HG03442 (cell line): ENCODE data around the gene PBX4.

ENCODE experiments used
- ATAC-seq: cut with Tn5 transposase; IDR thresholded peaks from one replicate; pipeline ENCODE4 v1.9.1; 2021; ENCODE audit warnings: mild to moderate bottlenecking, moderate library complexity; ENCODE audit not compliant: unreplicated experiment

PBX4 gene

GRCh38 chr19:19527674-19528625, 90.5 kb downstream of the PBX4 start:
- ATAC-seq = no peak

GRCh38 chr19:19527371-19527656, 91.2 kb downstream of the PBX4 start:
- no peak for ATAC-seq

- no peak for ATAC-seq
Measured at GRCh38 chr19:19526581-19527370, 91.7 kb downstream of the PBX4 start.

- no peak for ATAC-seq
Measured at GRCh38 chr19:19525611-19526380, 92.7 kb downstream of the PBX4 start.

- no peak for ATAC-seq
Measured at GRCh38 chr19:19524053-19524452, 94.4 kb downstream of the PBX4 start.

- ATAC-seq = no peak
Measured at GRCh38 chr19:19523177-19523576, 95.3 kb downstream of the PBX4 start.

- ATAC-seq = no peak
Measured at GRCh38 chr19:19520989-19521388, 97.5 kb downstream of the PBX4 start.

GRCh38 chr19:19517235-19517619, 101.3 kb downstream of the PBX4 start:
- ATAC-seq = no peak

- peak; percentile 88 for ATAC-seq
Measured at GRCh38 chr19:19515642-19516519, 102.6 kb downstream of the PBX4 start, which contains the start of gene NDUFA13. NDUFA13 (plus strand) TSS chr19:19516225; CDS start chr19:19516239, 14 bp downstream.

- no peak for ATAC-seq
Measured at GRCh38 chr19:19514881-19515641, 103.4 kb downstream of the PBX4 start, which contains the start of gene TSSK6. TSSK6 (minus strand) TSS chr19:19515548; CDS start chr19:19515427, 121 bp downstream.

GRCh38 chr19:19514215-19514657, 104.3 kb downstream of the PBX4 start:
- ATAC-seq = no peak

- no peak for ATAC-seq
Measured at GRCh38 chr19:19513682-19514081, 104.8 kb downstream of the PBX4 start.
